ENCODE results near the gene ADAT3. TPM values are rescaled to one million over a fixed set of nuclear protein-coding genes. Genes with fewer than 3 reads are reported as not detected.

The ADAT3 gene
- total RNA-seq, 1 donor from 2014 or later = 6.8 TPM

- Mint-ChIP-seq H3K4me3 (ENCODE audit: unreplicated experiment) (no peak overlapping the region), H3K4me1 (ENCODE audit: unreplicated experiment) (peaks cover 11% of the 10 kb centered on the region), H3K27ac (ENCODE audit: unreplicated experiment) (no peak overlapping the region)
These were observed 44.3 kb downstream of the ADAT3 start for GRCh38 chr19:1949304-1950101.

GRCh38 chr19:1950640-1951039 lies 45.4 kb downstream of the ADAT3 start:
- Mint-ChIP-seq H3K27me3 (ENCODE audit: unreplicated experiment) (no peaks in the 10 kb centered on the region), H3K36me3 (ENCODE audit: unreplicated experiment) (no peaks in the 10 kb centered on the region), H3K9me3 (ENCODE audit: unreplicated experiment) (no peaks in the 10 kb centered on the region), H3K27ac (ENCODE audit: unreplicated experiment) (no peak overlapping the region), H3K4me1 (ENCODE audit: unreplicated experiment) (peaks cover 15% of the 10 kb centered on the region), H3K4me3 (ENCODE audit: unreplicated experiment) (no peak overlapping the region)
- DNase-seq (ENCODE audit: extremely low spot score, unreplicated experiment) = no peak
- TF ChIP-seq CTCF (IDR thresholded peaks at IDR 0.05) = no peak

More at GRCh38 chr19:1949304-1950101, 44.3 kb downstream of the ADAT3 start:
- no peaks in the 10 kb centered on the region for H3K27me3 Mint-ChIP-seq (ENCODE audit: unreplicated experiment)
- no peak for DNase-seq (ENCODE audit: extremely low spot score, unreplicated experiment)
- TF ChIP-seq CTCF (IDR thresholded peaks at IDR 0.05) = no peak
- H3K36me3 Mint-ChIP-seq (ENCODE audit: unreplicated experiment) = no peaks in the 10 kb centered on the region
- no peaks in the 10 kb centered on the region for H3K9me3 Mint-ChIP-seq (ENCODE audit: unreplicated experiment)

GRCh38 chr19:1952635-1953034 lies 47.4 kb downstream of the ADAT3 start:
- Mint-ChIP-seq H3K27ac (ENCODE audit: unreplicated experiment) (no peak overlapping the region), H3K9me3 (ENCODE audit: unreplicated experiment) (no peaks in the 10 kb centered on the region), H3K4me3 (ENCODE audit: unreplicated experiment) (no peak overlapping the region), H3K36me3 (ENCODE audit: unreplicated experiment) (no peaks in the 10 kb centered on the region), H3K4me1 (ENCODE audit: unreplicated experiment) (peaks cover 15% of the 10 kb centered on the region), H3K27me3 (ENCODE audit: unreplicated experiment) (no peaks in the 10 kb centered on the region)
- no peak for TF ChIP-seq CTCF (IDR thresholded peaks at IDR 0.05)
- no peak for DNase-seq (ENCODE audit: extremely low spot score, unreplicated experiment)

- Mint-ChIP-seq H3K27me3 (ENCODE audit: unreplicated experiment) (no peaks in the 10 kb centered on the region), H3K36me3 (ENCODE audit: unreplicated experiment) (no peaks in the 10 kb centered on the region), H3K4me1 (ENCODE audit: unreplicated experiment) (peaks cover 15% of the 10 kb centered on the region), H3K27ac (ENCODE audit: unreplicated experiment) (no peak overlapping the region), H3K9me3 (ENCODE audit: unreplicated experiment) (no peaks in the 10 kb centered on the region), H3K4me3 (ENCODE audit: unreplicated experiment) (no peak overlapping the region)
- no peak for DNase-seq (ENCODE audit: extremely low spot score, unreplicated experiment)
- no peak for TF ChIP-seq CTCF (IDR thresholded peaks at IDR 0.05)
These were observed 47.8 kb downstream of the ADAT3 start for GRCh38 chr19:1953037-1953436.

GRCh38 chr19:1953441-1954094 lies 48.4 kb downstream of the ADAT3 start:
- no peak for DNase-seq (ENCODE audit: extremely low spot score, unreplicated experiment)
- no peak for TF ChIP-seq CTCF (IDR thresholded peaks at IDR 0.05)
- no peak overlapping the region for H3K27ac Mint-ChIP-seq (ENCODE audit: unreplicated experiment)
- no peaks in the 10 kb centered on the region for H3K36me3 Mint-ChIP-seq (ENCODE audit: unreplicated experiment)
- no peak overlapping the region for H3K4me3 Mint-ChIP-seq (ENCODE audit: unreplicated experiment)
- H3K4me1 Mint-ChIP-seq (ENCODE audit: unreplicated experiment) = peaks cover 14% of the 10 kb centered on the region
- H3K9me3 Mint-ChIP-seq (ENCODE audit: unreplicated experiment) = no peaks in the 10 kb centered on the region
- no peaks in the 10 kb centered on the region for H3K27me3 Mint-ChIP-seq (ENCODE audit: unreplicated experiment)
